ENCODE data around the gene PGM1.

DNA sequence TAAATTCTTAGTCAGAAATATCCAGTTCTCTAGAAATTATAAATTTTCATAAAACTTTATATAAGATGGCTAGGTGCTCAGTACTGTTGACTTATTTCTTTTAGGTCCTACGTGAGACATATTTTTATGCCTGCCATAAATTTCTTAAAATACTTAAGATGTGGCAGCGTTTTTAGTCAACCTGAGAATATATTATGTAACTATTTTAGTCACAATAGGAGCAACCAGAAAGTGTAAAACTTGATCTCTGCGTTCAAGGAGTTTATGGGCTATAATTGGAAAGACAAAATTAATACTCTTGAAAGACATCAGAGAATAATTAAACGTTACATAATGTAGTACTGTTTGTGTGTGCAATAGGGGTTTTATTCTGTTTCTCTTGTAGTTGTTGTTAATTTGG lies 24.1 kb upstream of the PGM1 start:
- TF ChIP-seq, protein P1, sequence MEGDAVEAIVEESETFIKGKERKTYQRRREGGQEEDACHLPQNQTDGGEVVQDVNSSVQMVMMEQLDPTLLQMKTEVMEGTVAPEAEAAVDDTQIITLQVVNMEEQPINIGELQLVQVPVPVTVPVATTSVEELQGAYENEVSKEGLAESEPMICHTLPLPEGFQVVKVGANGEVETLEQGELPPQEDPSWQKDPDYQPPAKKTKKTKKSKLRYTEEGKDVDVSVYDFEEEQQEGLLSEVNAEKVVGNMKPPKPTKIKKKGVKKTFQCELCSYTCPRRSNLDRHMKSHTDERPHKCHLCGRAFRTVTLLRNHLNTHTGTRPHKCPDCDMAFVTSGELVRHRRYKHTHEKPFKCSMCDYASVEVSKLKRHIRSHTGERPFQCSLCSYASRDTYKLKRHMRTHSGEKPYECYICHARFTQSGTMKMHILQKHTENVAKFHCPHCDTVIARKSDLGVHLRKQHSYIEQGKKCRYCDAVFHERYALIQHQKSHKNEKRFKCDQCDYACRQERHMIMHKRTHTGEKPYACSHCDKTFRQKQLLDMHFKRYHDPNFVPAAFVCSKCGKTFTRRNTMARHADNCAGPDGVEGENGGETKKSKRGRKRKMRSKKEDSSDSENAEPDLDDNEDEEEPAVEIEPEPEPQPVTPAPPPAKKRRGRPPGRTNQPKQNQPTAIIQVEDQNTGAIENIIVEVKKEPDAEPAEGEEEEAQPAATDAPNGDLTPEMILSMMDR (IDR thresholded peaks at IDR 0.05) = no peak
- TF ChIP-seq EZH2 (IDR thresholded peaks at IDR 0.05) = no peak
- no peak for TF ChIP-seq EZH2phosphoT487 (IDR thresholded peaks at IDR 0.05)

Measured in neural progenitor cell (in vitro differentiated cells).